HepG2 (cell line): ENCODE data around the gene ODAD4. TPM values are rescaled to one million over a fixed set of nuclear protein-coding genes. Genes with fewer than 3 reads are reported as not detected.

Experiments
- ADNP ChIP-seq: sonication (generic); formaldehyde crosslinking; IDR thresholded peaks from 2 replicates; pipeline ENCODE4 v1.4.0; 2020; ENCODE audit warnings: missing genetic modification reagents
- AHR ChIP-seq: IDR thresholded peaks from 2 replicates; pipeline ENCODE4 v1.6.1; 2018; ENCODE audit warnings: missing genetic modification reagents, missing compliant biosample characterization
- CENPBD1 ChIP-seq: sonication (generic); formaldehyde crosslinking; IDR thresholded peaks from 2 replicates; pipeline ENCODE4 v1.8.0; 2022; ENCODE audit warnings: missing genetic modification reagents, low read depth, mild to moderate bottlenecking, borderline replicate concordance
- FIP1L1 ChIP-seq: fragments of 200-400 bp; formaldehyde crosslinking; IDR thresholded peaks from 2 replicates; pipeline ENCODE4 v1.6.1; 2018; ENCODE audit warnings: low read depth, mild to moderate bottlenecking, low read length, moderate library complexity, borderline replicate concordance; ENCODE audit not compliant: insufficient read depth
- HOXA3 ChIP-seq: sonication (generic); formaldehyde crosslinking; IDR thresholded peaks from 2 replicates; pipeline ENCODE4 v1.5.0; 2020; ENCODE audit warnings: missing genetic modification reagents
- MED13 ChIP-seq: sonication (generic); formaldehyde crosslinking; IDR thresholded peaks from 2 replicates; pipeline ENCODE4 v1.5.0; 2020; ENCODE audit warnings: missing genetic modification reagents
- NFE2 ChIP-seq: sonication (generic); formaldehyde crosslinking; IDR thresholded peaks from 2 replicates; pipeline ENCODE4 v1.4.0; 2020; ENCODE audit warnings: missing genetic modification reagents
- PAXIP1 ChIP-seq: sonication (generic); formaldehyde crosslinking; conservative IDR thresholded peaks from 2 replicates; pipeline ENCODE4 v1.4.0; 2020; ENCODE audit warnings: mild to moderate bottlenecking, missing genetic modification reagents, moderate library complexity
- POLR2AphosphoS5 ChIP-seq: IDR thresholded peaks from 2 replicates; pipeline ENCODE4 v1.6.1; 2012; ENCODE audit warnings: low read depth, low read length
- SAFB2 ChIP-seq: sonication (generic); formaldehyde crosslinking; IDR thresholded peaks from 2 replicates; pipeline ENCODE4 v1.5.1; 2020; ENCODE audit warnings: missing genetic modification reagents, low read depth, mild to moderate bottlenecking, borderline replicate concordance
- SMARCC2 ChIP-seq: fragments of 450-650 bp; IDR thresholded peaks from 2 replicates; pipeline ENCODE4 v1.6.1; 2017; ENCODE audit warnings: antibody characterized with exemption, mild to moderate bottlenecking
- SUZ12 ChIP-seq: fragments of 150-350 bp; IDR thresholded peaks from 2 replicates; pipeline ENCODE4 v1.6.1; 2014; ENCODE audit warnings: low read depth, low read length
- TEAD2 ChIP-seq: sonication (generic); formaldehyde crosslinking; IDR thresholded peaks from 2 replicates; pipeline ENCODE4 v1.9.0; 2021; ENCODE audit warnings: missing genetic modification reagents
- TERF1 ChIP-seq: sonication (generic); formaldehyde crosslinking; IDR thresholded peaks from 2 replicates; pipeline ENCODE4 v1.8.0; 2022; ENCODE audit warnings: mild to moderate bottlenecking, missing genetic modification reagents, moderate library complexity
- THAP9 ChIP-seq: sonication (generic); formaldehyde crosslinking; IDR thresholded peaks from 2 replicates; pipeline ENCODE4; 2020; ENCODE audit warnings: missing genetic modification reagents, mild to moderate bottlenecking, borderline replicate concordance
- ZC3H13 ChIP-seq: sonication (generic); formaldehyde crosslinking; IDR thresholded peaks from 2 replicates; pipeline ENCODE4 v1.8.1; 2023; ENCODE audit warnings: mild to moderate bottlenecking, missing genetic modification reagents, moderate library complexity
- ZFP41 ChIP-seq: sonication (generic); formaldehyde crosslinking; IDR thresholded peaks from 2 replicates; pipeline ENCODE4 v1.4.0; 2020; ENCODE audit warnings: mild to moderate bottlenecking, missing genetic modification reagents, borderline replicate concordance
- ZNF749 ChIP-seq: sonication (generic); formaldehyde crosslinking; IDR thresholded peaks from 2 replicates; pipeline ENCODE4 v1.8.0; 2022; ENCODE audit warnings: mild to moderate bottlenecking, missing genetic modification reagents, moderate library complexity, borderline replicate concordance
- ZNF781 ChIP-seq: sonication (generic); formaldehyde crosslinking; IDR thresholded peaks from 2 replicates; pipeline ENCODE4 v1.5.1; 2020; ENCODE audit warnings: borderline replicate concordance, mild to moderate bottlenecking, missing genetic modification reagents; ENCODE audit errors: not compliant biosample characterization
- ZNF816 ChIP-seq: sonication (generic); formaldehyde crosslinking; IDR thresholded peaks from 2 replicates; pipeline ENCODE4 v1.8.0; 2022; ENCODE audit warnings: missing genetic modification reagents, mild to moderate bottlenecking, borderline replicate concordance
- ZSCAN25 ChIP-seq: sonication (generic); formaldehyde crosslinking; IDR thresholded peaks from 2 replicates; pipeline ENCODE4 v1.8.0; 2022; ENCODE audit warnings: mild to moderate bottlenecking, missing genetic modification reagents
- polyA plus RNA-seq, 8 experiments: library from polyadenylated mRNA; depleted of rRNA in 3 of 8; stranded (reverse) in 7 of 8; unstranded in 1 of 8; fragments of >200 nt; fragmentation: Illumina TruSeq in 4 of 8; extraction: Trizol in 4 of 8; gene quantifications; 2 replicates each; pipeline versions ENCODE4 v1.2.1 to v1.2.3, GENCODE V29; 2011 to 2016; ENCODE audit warnings: low read depth in 4 of 8, missing spikeins in 1 of 8, mixed read lengths in 1 of 8; ENCODE audit not compliant: insufficient read depth in 1 of 8
- total RNA-seq, 5 experiments: library from RNA; depleted of rRNA; stranded (reverse); fragments of >200 nt; fragmentation: Illumina TruSeq; extraction: Trizol; gene quantifications; 2 replicates each; pipeline ENCODE4 v1.2.3, GENCODE V29; 2016; ENCODE audit warnings: low read depth in 1 of 5

ODAD4 gene
- total and polyA plus RNA-seq, 2 of the 13 experiments (the other 11 are each of a cell fraction or from before 2014, with no cell fraction given) = 0.48 to 0.53 TPM

- TF ChIP-seq THAP9 (no peak), TEAD2 (peak; percentile 84; the same call in 1 of the 2 replicates), SAFB2 (CRISPR knock-in tag) (no peak; the same call in 1 of the 2 replicates), FIP1L1 (no peak; the same call in 1 of the 2 replicates), NFE2 (CRISPR knock-in tag) (no peak), AHR (CRISPR knock-in tag) (peak; percentile 70; the same call in 1 of the 2 replicates), ZC3H13 (CRISPR knock-in tag) (peak; percentile 96), TERF1 (CRISPR knock-in tag) (no peak), MED13 (CRISPR knock-in tag) (peak; percentile 63; the same call in 1 of the 2 replicates), ZNF781 (no peak), HOXA3 (peak; percentile 83), POLR2AphosphoS5 (peak; percentile 87), ZNF749 (0 out of 2 replicates have a peak, but pooled peaks have one; percentile 92), CENPBD1 (CRISPR knock-in tag) (peak; percentile 8; the same call in 1 of the 2 replicates), ZFP41 (CRISPR knock-in tag) (no peak; the same call in 1 of the 2 replicates), SUZ12 (no peak), SMARCC2 (no peak), ZNF816 (CRISPR knock-in tag) (no peak; the same call in 1 of the 2 replicates), PAXIP1 (no peak; the same call in none of the 2 replicates), ADNP (CRISPR knock-in tag) (no peak), ZSCAN25 (CRISPR knock-in tag) (peak; percentile 68)
Measured at GRCh38 chr17:41966463-41967140, 36.2 kb downstream of the ODAD4 start, which contains the start of gene CNP (continued).
